H9 (cell line): ENCODE results near the gene HKDC1. TPM values are rescaled to one million over a fixed set of nuclear protein-coding genes. Genes with fewer than 3 reads are reported as not detected.

Source experiments
- DNase-seq: peaks from one replicate; pipeline ENCODE4 v3.0.0-alpha.2; 2017
- H2AFZ ChIP-seq: one replicate; pipeline ENCODE4 v1.6.1; 2013; ENCODE audit warnings: mild to moderate bottlenecking, low read length, control low read depth, moderate library complexity
- H2AK5ac ChIP-seq: 2 replicates; pipeline ENCODE4 v1.6.1; 2013; ENCODE audit warnings: low read length, control low read depth, mixed read lengths; ENCODE audit not compliant: insufficient read length
- H2BK120ac ChIP-seq: one replicate; pipeline ENCODE4 v1.6.1; 2013; ENCODE audit warnings: low read depth, mild to moderate bottlenecking, low read length, control low read depth, inconsistent platforms; ENCODE audit not compliant: poor library complexity, severe bottlenecking
- H2BK12ac ChIP-seq: 2 replicates; pipeline ENCODE4 v1.6.1; 2013; ENCODE audit warnings: low read length, control low read depth, mixed read lengths, low read depth; ENCODE audit not compliant: insufficient read length
- H2BK15ac ChIP-seq: 2 replicates; pipeline ENCODE4 v1.6.1; 2013; ENCODE audit warnings: low read depth, low read length, control low read depth
- H2BK20ac ChIP-seq: one replicate; pipeline ENCODE4 v1.6.1; 2013; ENCODE audit warnings: low read depth, mild to moderate bottlenecking, low read length, control low read depth, inconsistent platforms; ENCODE audit not compliant: poor library complexity, severe bottlenecking
- H2BK5ac ChIP-seq: 2 replicates; pipeline ENCODE4 v1.6.1; 2013; ENCODE audit warnings: low read length, control low read depth, mixed read lengths; ENCODE audit not compliant: insufficient read length
- H3K14ac ChIP-seq: 2 replicates; pipeline ENCODE4 v1.6.1; 2013; ENCODE audit warnings: low read length, control low read depth; ENCODE audit not compliant: insufficient read depth
- H3K18ac ChIP-seq: 2 replicates; pipeline ENCODE4 v1.6.1; 2013; ENCODE audit warnings: low read depth, mild to moderate bottlenecking, mixed read lengths, low read length, control low read depth; ENCODE audit not compliant: insufficient read length
- H3K23ac ChIP-seq: 2 replicates; pipeline ENCODE4 v1.6.1; 2013; ENCODE audit warnings: low read length, control low read depth, mixed read lengths, low read depth; ENCODE audit not compliant: insufficient read length
- H3K23me2 ChIP-seq: 2 replicates; pipeline ENCODE4 v1.6.1; 2013; ENCODE audit warnings: low read depth, mild to moderate bottlenecking, mixed read lengths, low read length, control low read depth; ENCODE audit not compliant: insufficient read length, poor library complexity, severe bottlenecking
- H3K27ac ChIP-seq: 2 replicates; pipeline ENCODE4 v1.5.1; 2013; ENCODE audit warnings: low read length, control low read depth, mixed read lengths, low read depth; ENCODE audit not compliant: insufficient read length
- H3K27me3 ChIP-seq: 2 replicates; pipeline ENCODE4 v1.6.1; 2013; ENCODE audit warnings: low read length, control low read depth, inconsistent platforms; ENCODE audit not compliant: insufficient read depth
- H3K4ac ChIP-seq: 2 replicates; pipeline ENCODE4 v1.6.1; 2013; ENCODE audit warnings: low read depth, mild to moderate bottlenecking, control low read depth, inconsistent platforms, low read length, moderate library complexity
- H3K4me1 ChIP-seq: 2 replicates; pipeline ENCODE4 v1.6.1; 2013; ENCODE audit warnings: low read length, control low read depth, inconsistent platforms; ENCODE audit not compliant: insufficient read depth
- H3K4me2 ChIP-seq: 2 replicates; pipeline ENCODE4 v1.6.1; 2013; ENCODE audit warnings: low read length, control low read depth, mixed read lengths; ENCODE audit not compliant: insufficient read length, insufficient read depth
- H3K56ac ChIP-seq: 2 replicates; pipeline ENCODE4 v1.6.1; 2013; ENCODE audit warnings: low read depth, mild to moderate bottlenecking, mixed read lengths, low read length, control low read depth; ENCODE audit not compliant: insufficient read length
- H3K79me1 ChIP-seq: 2 replicates; pipeline ENCODE4 v1.6.1; 2013; ENCODE audit warnings: low read depth, mild to moderate bottlenecking, moderate library complexity, low read length, control low read depth, inconsistent platforms; ENCODE audit not compliant: insufficient read depth, poor library complexity, severe bottlenecking
- H3K79me2 ChIP-seq: 2 replicates; pipeline ENCODE4 v1.6.1; 2013; ENCODE audit warnings: low read length, control low read depth, inconsistent platforms; ENCODE audit not compliant: insufficient read depth
- H3K9ac ChIP-seq: 2 replicates; pipeline ENCODE4 v1.6.1; 2013; ENCODE audit warnings: low read length, control low read depth, mixed read lengths; ENCODE audit not compliant: insufficient read length; ENCODE audit errors: extremely low read depth
- H3K9me3 ChIP-seq: one replicate; pipeline ENCODE4 v1.6.1; 2013; ENCODE audit warnings: low read depth, low read length, inconsistent platforms; ENCODE audit not compliant: control insufficient read depth
- H3T11ph ChIP-seq: one replicate; pipeline ENCODE4 v1.6.1; 2013; ENCODE audit warnings: mild to moderate bottlenecking, low read length, control low read depth, inconsistent platforms
- H4K20me1 ChIP-seq: one replicate; pipeline ENCODE4 v1.6.1; 2013; ENCODE audit not compliant: control insufficient read depth, insufficient read length, insufficient read depth
- H4K5ac ChIP-seq: 2 replicates; pipeline ENCODE4 v1.6.1; 2013; ENCODE audit warnings: low read depth, mild to moderate bottlenecking, mixed read lengths, low read length, control low read depth; ENCODE audit not compliant: insufficient read length
- H4K8ac ChIP-seq: replicated peaks from 2 replicates; pipeline ENCODE4 v1.6.1; 2013; ENCODE audit warnings: low read length, control low read depth, mixed read lengths, low read depth; ENCODE audit not compliant: insufficient read length
- H4K91ac ChIP-seq: 2 replicates; pipeline ENCODE4 v1.6.1; 2013; ENCODE audit warnings: low read depth, mild to moderate bottlenecking, moderate library complexity, mixed read lengths, low read length, control low read depth; ENCODE audit not compliant: insufficient read length
- H3K27ac Mint-ChIP-seq, 3 experiments: 2 replicates in 2 of 3; 3 replicates in 1 of 3; pipeline ENCODE4 v1.8.0; 2020 to 2021; ENCODE audit warnings: mixed read lengths in 3 of 3, mild to moderate bottlenecking in 1 of 3, moderate library complexity in 1 of 3
- H3K27me3 Mint-ChIP-seq: 2 replicates; pipeline ENCODE4 v1.8.0; 2021; ENCODE audit warnings: low read depth, mild to moderate bottlenecking, moderate library complexity, mixed read lengths
- H3K36me3 Mint-ChIP-seq, 3 experiments: 2 replicates in 2 of 3; 3 replicates in 1 of 3; pipeline ENCODE4 v1.8.0; 2020 to 2021; ENCODE audit warnings: low read depth in 3 of 3, mixed read lengths in 3 of 3; ENCODE audit not compliant: insufficient read depth in 1 of 3
- H3K4me1 Mint-ChIP-seq, 2 experiments: 2 replicates each; pipeline ENCODE4 v1.8.0; 2020; ENCODE audit warnings: mixed read lengths in 2 of 2
- H3K4me3 Mint-ChIP-seq, 2 experiments: 2 replicates in 1 of 2; 3 replicates in 1 of 2; pipeline ENCODE4 v1.8.0; 2020 to 2021; ENCODE audit warnings: mild to moderate bottlenecking in 2 of 2, mixed read lengths in 2 of 2, moderate library complexity in 1 of 2
- H3K9me3 Mint-ChIP-seq, 2 experiments: 2 replicates in 1 of 2; 3 replicates in 1 of 2; pipeline ENCODE4 v1.8.0; 2020; ENCODE audit warnings: mild to moderate bottlenecking in 2 of 2, mixed read lengths in 2 of 2, moderate library complexity in 1 of 2
- CTCF ChIP-seq: fragments of 200-600 bp; sonication (generic); conservative IDR thresholded peaks from 3 replicates; pipeline ENCODE4 v1.8.0; 2021; ENCODE audit warnings: antibody characterized with exemption, mild to moderate bottlenecking
- WGBS: extraction: QIAGEN DNeasy Blood & Tissue Kit; methylation state at CpG from one replicate; pipeline ENCODE4 v1.1.7; 2013; ENCODE audit warnings: missing lambda C conversion rate, low lambda C conversion rate, mixed read lengths; ENCODE audit not compliant: insufficient read length; ENCODE audit errors: extremely low coverage; 5-methylcytosine and 5-hydroxymethylcytosine counted together
- total RNA-seq: library from RNA; stranded (reverse); gene quantifications from 2 replicates; pipeline ENCODE4 v1.2.1, GENCODE V29; 2021

The HKDC1 gene
- total RNA-seq, 1 experiment from 2014 or later, result not detected

DNA sequence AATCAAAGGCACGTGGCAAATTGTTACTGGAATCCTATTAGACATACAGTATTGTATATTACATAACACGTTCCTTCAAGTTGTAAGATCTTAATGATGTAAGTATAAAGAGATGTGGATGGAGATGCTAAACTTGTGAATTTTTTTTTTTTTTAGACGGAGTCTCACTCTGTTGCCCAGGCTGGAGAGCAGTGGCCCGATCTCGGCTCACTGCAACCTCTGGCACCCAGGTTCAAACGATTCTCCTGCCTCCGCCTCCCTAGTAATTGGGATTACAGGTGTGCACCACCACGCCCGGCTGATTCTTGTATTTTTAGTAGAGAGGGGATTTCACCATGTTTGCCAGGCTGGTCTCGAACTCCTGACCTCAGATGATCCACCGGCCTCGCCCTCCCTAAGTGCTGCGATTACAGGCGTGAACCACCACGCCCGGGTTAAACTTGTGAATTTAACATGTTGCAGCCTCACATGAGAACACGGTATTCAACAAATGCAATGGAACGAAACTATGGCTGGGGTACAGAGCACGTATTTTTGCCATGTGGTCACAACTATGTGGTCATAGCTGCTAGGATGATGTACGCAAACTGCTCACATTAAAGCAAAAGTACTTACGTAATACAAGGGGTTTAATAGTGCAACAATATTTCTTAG, 40.9 kb upstream of the HKDC1 start:
- H3K9ac ChIP-seq, result peak overlapping the region; percentile 68
- no peak overlapping the region for H2BK12ac ChIP-seq
- H4K91ac ChIP-seq, result no peak overlapping the region
- WGBS, result no CpG with 5 or more reads among the region's 21 CpGs
- peaks cover 0 to 9% (median 8%) of the 10 kb centered on the region in 3 experiments; a peak in 4 of 7 replicates for H3K36me3 Mint-ChIP-seq
- H3K4ac ChIP-seq, result no peak overlapping the region
- no peak overlapping the region for H2BK20ac ChIP-seq
- peaks cover 8 to 13% of the 10 kb centered on the region in 2 experiments for H3K4me1 Mint-ChIP-seq
- no peaks in the 10 kb centered on the region for H3K27me3 Mint-ChIP-seq
- peak overlapping the region; percentile 96 to 97 for H3K4me3 Mint-ChIP-seq
- H4K20me1 ChIP-seq, result no peaks in the 10 kb centered on the region
- no peaks in the 10 kb centered on the region; a peak in 1 of 5 replicates for H3K9me3 Mint-ChIP-seq
- H3K23me2 ChIP-seq, result peaks cover 5% of the 10 kb centered on the region
- no peak overlapping the region for H2BK5ac ChIP-seq
- peak overlapping the region; percentile 97 for H3K4me2 ChIP-seq
- peaks cover 8% of the 10 kb centered on the region for H3K79me1 ChIP-seq
- H3K18ac ChIP-seq, result peak overlapping the region; percentile 6
- no peak overlapping the region for H3T11ph ChIP-seq
- H2AFZ ChIP-seq, result no peak overlapping the region
- TF ChIP-seq CTCF, result no peak
- peak overlapping the region; percentile 79 for H4K5ac ChIP-seq
- H2AK5ac ChIP-seq, result no peak overlapping the region
- H3K23ac ChIP-seq, result no peak overlapping the region
- DNase-seq, result no peak
- peaks cover 23% of the 10 kb centered on the region; the same call in 1 of the 2 replicates for H3K79me2 ChIP-seq
- H3K4me1 ChIP-seq, result no peaks in the 10 kb centered on the region
- no peak overlapping the region for H2BK15ac ChIP-seq
- H3K14ac ChIP-seq, result no peak overlapping the region; the same call in 1 of the 2 replicates
- H3K27ac ChIP-seq, result no peak overlapping the region
- H2BK120ac ChIP-seq, result no peak overlapping the region
- H4K8ac ChIP-seq, result no peak overlapping the region
- H3K27ac Mint-ChIP-seq, result peak overlapping the region; percentile 100; a peak in 4 of 7 replicates
- H3K27me3 ChIP-seq, result no peaks in the 10 kb centered on the region
- no peak overlapping the region for H3K56ac ChIP-seq
- H3K9me3 ChIP-seq, result no peaks in the 10 kb centered on the region
